Trophoblast cell (in vitro differentiated cells and primary cell): ENCODE measurements around the gene RALGAPB.

Experiments
- DNase-seq, 2 donors: peaks; one replicate each; pipeline ENCODE4 v3.0.0-alpha.2; 2016
- H2AFZ ChIP-seq: 2 replicates; pipeline ENCODE4 v1.6.1; 2013; ENCODE audit warnings: low read length, moderate library complexity, mild to moderate bottlenecking; ENCODE audit not compliant: insufficient read depth, poor library complexity
- H2AK5ac ChIP-seq: 2 replicates; pipeline ENCODE4 v1.6.1; 2013; ENCODE audit warnings: mild to moderate bottlenecking, low read length
- H2BK120ac ChIP-seq: 2 replicates; pipeline ENCODE4 v1.6.1; 2013; ENCODE audit warnings: low read length, mild to moderate bottlenecking, moderate library complexity; ENCODE audit not compliant: insufficient read depth, poor library complexity
- H2BK12ac ChIP-seq: 2 replicates; pipeline ENCODE4 v1.6.1; 2013; ENCODE audit warnings: mild to moderate bottlenecking, low read length, moderate library complexity
- H2BK5ac ChIP-seq: 2 replicates; pipeline ENCODE4 v1.6.1; 2013; ENCODE audit warnings: low read length, low read depth, moderate library complexity, mild to moderate bottlenecking; ENCODE audit not compliant: poor library complexity
- H3K14ac ChIP-seq: 2 replicates; pipeline ENCODE4 v1.6.1; 2013; ENCODE audit warnings: mild to moderate bottlenecking, low read length
- H3K18ac ChIP-seq: 2 replicates; pipeline ENCODE4 v1.6.1; 2013; ENCODE audit warnings: mild to moderate bottlenecking, low read length
- H3K23ac ChIP-seq: 2 replicates; pipeline ENCODE4 v1.6.1; 2013; ENCODE audit warnings: low read length
- H3K27ac ChIP-seq: 2 replicates; pipeline ENCODE4 v1.5.1; 2013; ENCODE audit warnings: low read depth, mild to moderate bottlenecking, inconsistent platforms, low read length, moderate library complexity
- H3K27me3 ChIP-seq: 2 replicates; pipeline ENCODE4 v1.6.1; 2013; ENCODE audit warnings: inconsistent platforms, mild to moderate bottlenecking, low read length, moderate library complexity; ENCODE audit not compliant: insufficient read depth
- H3K36me3 ChIP-seq, 2 experiments: 1 replicate in 1 of 2; 2 replicates in 1 of 2; pipeline ENCODE4 v1.6.1; 2013; ENCODE audit warnings: low read length in 2 of 2, mild to moderate bottlenecking in 2 of 2, moderate library complexity in 1 of 2; ENCODE audit not compliant: insufficient read depth in 2 of 2, control insufficient read depth in 1 of 2
- H3K4ac ChIP-seq: 2 replicates; pipeline ENCODE4 v1.6.1; 2013; ENCODE audit warnings: low read depth, mild to moderate bottlenecking, low read length, moderate library complexity
- H3K4me1 ChIP-seq, 2 experiments: 1 replicate in 1 of 2; 2 replicates in 1 of 2; pipeline ENCODE4 v1.6.1; 2013; ENCODE audit warnings: low read length in 2 of 2, mild to moderate bottlenecking in 2 of 2, moderate library complexity in 1 of 2; ENCODE audit not compliant: insufficient read depth in 2 of 2, control insufficient read depth in 1 of 2
- H3K4me2 ChIP-seq: 2 replicates; pipeline ENCODE4 v1.6.1; 2013; ENCODE audit warnings: inconsistent platforms, mild to moderate bottlenecking, low read length, moderate library complexity
- H3K4me3 ChIP-seq: 2 replicates; pipeline ENCODE4 v1.5.1; 2013; ENCODE audit warnings: mild to moderate bottlenecking, low read depth, low read length, inconsistent platforms
- H3K79me1 ChIP-seq: one replicate; pipeline ENCODE4 v1.6.1; 2013; ENCODE audit warnings: low read length
- H3K79me2 ChIP-seq: 2 replicates; pipeline ENCODE4 v1.6.1; 2013; ENCODE audit warnings: low read length, mild to moderate bottlenecking; ENCODE audit not compliant: control insufficient read depth, insufficient read depth, poor library complexity
- H3K9ac ChIP-seq: 2 replicates; pipeline ENCODE4 v1.6.1; 2013; ENCODE audit warnings: mild to moderate bottlenecking, low read length
- H3K9me3 ChIP-seq: 2 replicates; pipeline ENCODE4 v1.6.1; 2013; ENCODE audit warnings: low read depth, mild to moderate bottlenecking, control low read depth, inconsistent platforms, low read length; ENCODE audit not compliant: insufficient read depth
- H4K12ac ChIP-seq: 2 replicates; pipeline ENCODE4 v1.6.1; 2013; ENCODE audit warnings: low read depth, mild to moderate bottlenecking, low read length, moderate library complexity
- H4K8ac ChIP-seq: 2 replicates; pipeline ENCODE4 v1.6.1; 2013; ENCODE audit warnings: low read depth, mild to moderate bottlenecking, low read length, moderate library complexity
- H4K91ac ChIP-seq: one replicate; pipeline ENCODE4 v1.6.1; 2013; ENCODE audit warnings: low read depth, mild to moderate bottlenecking, low read length, moderate library complexity
- WGBS: extraction: QIAGEN DNeasy Blood & Tissue Kit; methylation state at CpG from one replicate; pipeline ENCODE4 v1.1.7; 2013; ENCODE audit warnings: missing lambda C conversion rate; ENCODE audit not compliant: insufficient read length, insufficient coverage; ENCODE audit errors: extremely low coverage; 5-methylcytosine and 5-hydroxymethylcytosine counted together

RALGAPB gene

GRCh38 chr20:38473367-38473795 lies 738 bp downstream of the RALGAPB start:
- H2AFZ ChIP-seq = no peak overlapping the region
- no peak overlapping the region for H2BK12ac ChIP-seq
- peak overlapping the region; percentile 91 for H3K14ac ChIP-seq
- no peaks in the 10 kb centered on the region for H3K27me3 ChIP-seq
- peak in 1 of 2 donors; percentile 43 for DNase-seq
- no peak overlapping the region for H4K12ac ChIP-seq
- H3K4me2 ChIP-seq = peak overlapping the region; percentile 80
- H2AK5ac ChIP-seq = no peak overlapping the region
- H4K8ac ChIP-seq = peak overlapping the region; percentile 96
- H3K4ac ChIP-seq = peak overlapping the region; percentile 90
- H3K79me1 ChIP-seq = peaks cover 4% of the 10 kb centered on the region
- no peak overlapping the region for H2BK120ac ChIP-seq
- H3K36me3 ChIP-seq = peaks cover 2 to 3% of the 10 kb centered on the region in 2 experiments
- no peak overlapping the region for H3K23ac ChIP-seq
- H3K18ac ChIP-seq = no peak overlapping the region
- no peak overlapping the region for H3K27ac ChIP-seq
- peaks cover 12% of the 10 kb centered on the region for H3K79me2 ChIP-seq
- peak overlapping the region; percentile 97 for H3K9ac ChIP-seq
- H2BK5ac ChIP-seq = no peak overlapping the region
- H4K91ac ChIP-seq = peak overlapping the region; percentile 91
- peaks cover 2 to 8% of the 10 kb centered on the region in 2 experiments for H3K4me1 ChIP-seq
- no CpG with 5 or more reads among the region's 10 CpGs for WGBS
- H3K9me3 ChIP-seq = no peaks in the 10 kb centered on the region
- H3K4me3 ChIP-seq = peak overlapping the region; percentile 94

GRCh38 chr20:38477747-38478146 lies 5.1 kb downstream of the RALGAPB start:
- H3K9ac ChIP-seq = no peak overlapping the region
- H3K4ac ChIP-seq = peak overlapping the region; percentile 94
- H3K79me1 ChIP-seq = peaks cover 3% of the 10 kb centered on the region
- H4K8ac ChIP-seq = no peak overlapping the region
- no peak overlapping the region for H2BK120ac ChIP-seq
- H2BK5ac ChIP-seq = no peak overlapping the region
- WGBS = no CpG with 5 or more reads among the region's 8 CpGs
- no peak for DNase-seq
- H2AFZ ChIP-seq = no peak overlapping the region
- H3K4me2 ChIP-seq = no peak overlapping the region
- H3K36me3 ChIP-seq = peaks cover 2 to 4% of the 10 kb centered on the region in 2 experiments
- peak overlapping the region; percentile 39 for H3K18ac ChIP-seq
- H3K14ac ChIP-seq = no peak overlapping the region
- H2BK12ac ChIP-seq = no peak overlapping the region
- no peak overlapping the region for H3K23ac ChIP-seq
- H4K12ac ChIP-seq = no peak overlapping the region
- no peaks in the 10 kb centered on the region for H3K9me3 ChIP-seq
- no peak overlapping the region for H4K91ac ChIP-seq
- no peak overlapping the region for H2AK5ac ChIP-seq
- no peak overlapping the region for H3K27ac ChIP-seq
- peaks cover 2 to 6% of the 10 kb centered on the region in 2 experiments for H3K4me1 ChIP-seq
- H3K79me2 ChIP-seq = peaks cover 11% of the 10 kb centered on the region
- H3K4me3 ChIP-seq = no peak overlapping the region
- no peaks in the 10 kb centered on the region for H3K27me3 ChIP-seq

GRCh38 chr20:38479596-38479995 lies 7.0 kb downstream of the RALGAPB start:
- H3K9me3 ChIP-seq = no peaks in the 10 kb centered on the region
- H3K79me1 ChIP-seq = no peaks in the 10 kb centered on the region
- no peak overlapping the region for H3K9ac ChIP-seq
- no peak for DNase-seq
- no peak overlapping the region for H2BK5ac ChIP-seq
- peak overlapping the region; percentile 86 for H3K4ac ChIP-seq
- no peak overlapping the region for H3K14ac ChIP-seq
- no peak overlapping the region for H3K23ac ChIP-seq
- no peak overlapping the region for H2AK5ac ChIP-seq
- H3K4me1 ChIP-seq = peaks cover 0 to 3% of the 10 kb centered on the region in 2 experiments
- H2BK12ac ChIP-seq = no peak overlapping the region
- no peak overlapping the region for H4K8ac ChIP-seq
- no peak overlapping the region for H4K91ac ChIP-seq
- no peak overlapping the region for H3K27ac ChIP-seq
- H2AFZ ChIP-seq = no peak overlapping the region
- no peak overlapping the region for H2BK120ac ChIP-seq
- no peak overlapping the region for H3K4me2 ChIP-seq
- peaks cover 5% of the 10 kb centered on the region for H3K79me2 ChIP-seq
- H4K12ac ChIP-seq = no peak overlapping the region
- H3K36me3 ChIP-seq = peaks cover 5 to 8% of the 10 kb centered on the region in 2 experiments
- no peaks in the 10 kb centered on the region for H3K27me3 ChIP-seq
- no peak overlapping the region for H3K18ac ChIP-seq
- no CpG with 5 or more reads among the region's 2 CpGs for WGBS
- H3K4me3 ChIP-seq = no peak overlapping the region

- no peaks in the 10 kb centered on the region for H3K79me1 ChIP-seq
- no peak overlapping the region for H3K18ac ChIP-seq
- H4K8ac ChIP-seq = no peak overlapping the region
- no peaks in the 10 kb centered on the region for H3K9me3 ChIP-seq
- H2BK12ac ChIP-seq = no peak overlapping the region
- no peak overlapping the region for H4K12ac ChIP-seq
- no peak overlapping the region for H2AFZ ChIP-seq
- H2BK5ac ChIP-seq = no peak overlapping the region
- no peaks in the 10 kb centered on the region for H3K27me3 ChIP-seq
- no peak overlapping the region for H3K27ac ChIP-seq
- no peaks in the 10 kb centered on the region for H3K79me2 ChIP-seq
- H3K4me3 ChIP-seq = no peak overlapping the region
- H3K14ac ChIP-seq = no peak overlapping the region
- no peak overlapping the region for H2BK120ac ChIP-seq
- no peak overlapping the region for H3K4ac ChIP-seq
- no peak for DNase-seq
- no peak overlapping the region for H4K91ac ChIP-seq
- no peak overlapping the region for H3K23ac ChIP-seq
- H3K36me3 ChIP-seq = peaks cover 8 to 12% of the 10 kb centered on the region in 2 experiments
- peaks cover 0 to 3% of the 10 kb centered on the region in 2 experiments for H3K4me1 ChIP-seq
- no peak overlapping the region for H2AK5ac ChIP-seq
- H3K9ac ChIP-seq = no peak overlapping the region
- no peak overlapping the region for H3K4me2 ChIP-seq
These were observed 12.4 kb downstream of the RALGAPB start for GRCh38 chr20:38485041-38485440.
